ENCODE measurements around the gene CCSAP.

Gene CCSAP, protein sequence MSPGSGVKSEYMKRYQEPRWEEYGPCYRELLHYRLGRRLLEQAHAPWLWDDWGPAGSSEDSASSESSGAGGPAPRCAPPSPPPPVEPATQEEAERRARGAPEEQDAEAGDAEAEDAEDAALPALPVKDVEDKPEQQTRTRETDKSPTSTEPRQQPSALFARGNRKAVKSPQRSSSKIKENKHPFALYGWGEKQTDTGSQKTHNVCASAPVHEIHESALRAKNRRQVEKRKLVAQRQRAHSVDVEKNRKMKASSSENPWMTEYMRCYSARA

DNA sequence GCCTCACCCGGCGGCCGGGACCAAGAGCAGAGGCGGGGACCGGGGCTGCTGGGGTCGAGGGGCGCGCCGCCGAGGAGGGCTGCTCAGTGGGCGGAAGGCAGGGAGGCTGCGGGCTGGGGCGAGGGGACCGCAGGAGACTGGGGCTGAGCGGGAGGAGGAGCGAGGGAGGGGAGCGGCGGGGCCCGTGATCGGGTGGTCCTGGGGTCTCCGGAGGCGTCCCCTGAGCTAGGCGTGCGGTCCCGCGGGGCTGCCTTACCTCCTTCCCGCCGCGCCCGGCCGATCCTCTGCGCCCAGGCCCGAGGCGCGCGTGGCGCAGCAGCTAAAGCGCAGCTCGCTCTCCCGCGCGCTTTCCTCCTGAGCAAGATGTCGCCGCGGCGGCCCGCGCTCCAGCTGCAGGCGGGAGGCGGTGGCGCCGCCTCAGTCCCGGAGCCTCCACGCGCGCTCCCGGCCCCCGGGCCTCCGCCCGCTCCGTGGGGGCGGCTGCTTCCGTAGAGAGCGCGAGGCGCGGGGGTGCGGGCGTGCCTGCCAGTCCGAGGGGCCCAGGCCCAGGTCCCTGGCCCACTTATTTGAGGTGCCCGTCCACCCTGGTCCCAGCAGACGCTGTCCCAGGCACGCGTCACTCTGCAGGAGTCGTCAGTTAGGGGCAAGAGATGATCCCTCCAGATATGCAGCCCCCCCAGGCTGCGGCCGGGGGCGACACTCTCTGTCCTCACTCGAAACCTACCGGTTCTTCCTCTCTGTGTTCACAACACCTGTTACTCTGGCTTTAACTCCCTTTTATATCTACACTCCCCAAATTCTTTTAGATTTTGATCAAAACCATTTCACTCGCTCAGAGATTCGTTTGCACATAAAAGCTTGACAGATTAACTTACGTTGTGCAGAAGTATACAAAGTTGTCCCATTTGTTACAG lies at the start of gene CCSAP:
Gene CCSAP, minus strand, starts transcription at position 392 of the 914 bp plus-strand sequence. CDS start 582 bp downstream, outside the sequence.
- TF ChIP-seq, protein P1, sequence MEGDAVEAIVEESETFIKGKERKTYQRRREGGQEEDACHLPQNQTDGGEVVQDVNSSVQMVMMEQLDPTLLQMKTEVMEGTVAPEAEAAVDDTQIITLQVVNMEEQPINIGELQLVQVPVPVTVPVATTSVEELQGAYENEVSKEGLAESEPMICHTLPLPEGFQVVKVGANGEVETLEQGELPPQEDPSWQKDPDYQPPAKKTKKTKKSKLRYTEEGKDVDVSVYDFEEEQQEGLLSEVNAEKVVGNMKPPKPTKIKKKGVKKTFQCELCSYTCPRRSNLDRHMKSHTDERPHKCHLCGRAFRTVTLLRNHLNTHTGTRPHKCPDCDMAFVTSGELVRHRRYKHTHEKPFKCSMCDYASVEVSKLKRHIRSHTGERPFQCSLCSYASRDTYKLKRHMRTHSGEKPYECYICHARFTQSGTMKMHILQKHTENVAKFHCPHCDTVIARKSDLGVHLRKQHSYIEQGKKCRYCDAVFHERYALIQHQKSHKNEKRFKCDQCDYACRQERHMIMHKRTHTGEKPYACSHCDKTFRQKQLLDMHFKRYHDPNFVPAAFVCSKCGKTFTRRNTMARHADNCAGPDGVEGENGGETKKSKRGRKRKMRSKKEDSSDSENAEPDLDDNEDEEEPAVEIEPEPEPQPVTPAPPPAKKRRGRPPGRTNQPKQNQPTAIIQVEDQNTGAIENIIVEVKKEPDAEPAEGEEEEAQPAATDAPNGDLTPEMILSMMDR (IDR thresholded peaks at IDR 0.05; ENCODE audit: borderline replicate concordance, control extremely low read depth, extremely low read depth, insufficient read depth, missing control alignments) = no peak
- peak; percentile 73 for DNase-seq (ENCODE audit: low spot score)
- in situ Hi-C loops (cut with MboI; ENCODE audit: low sequenced_read_pairs, unreplicated experiment) = no loop called here

DNA sequence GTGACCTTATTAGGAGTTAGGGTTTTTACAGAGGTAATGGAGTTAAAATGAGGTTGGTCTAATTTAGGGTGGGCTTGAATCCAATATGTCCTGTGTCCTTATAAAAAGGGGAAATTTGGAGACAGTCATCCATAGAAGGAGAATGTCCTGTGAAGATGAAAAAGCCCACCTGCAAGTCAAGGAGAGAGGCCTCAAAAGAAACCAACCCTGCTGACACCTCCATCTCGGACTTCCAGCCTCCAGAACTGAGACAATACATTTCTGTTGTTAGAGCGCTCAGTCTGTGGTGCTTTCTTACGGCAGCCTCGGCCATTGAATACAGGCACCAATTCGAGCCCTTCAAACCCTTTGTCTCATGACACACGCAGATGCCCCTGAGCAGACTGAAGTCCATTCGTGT lies 47.3 kb upstream of the CCSAP start:
- TF ChIP-seq, protein P1 (IDR thresholded peaks at IDR 0.05; ENCODE audit: borderline replicate concordance, control extremely low read depth, extremely low read depth, insufficient read depth, missing control alignments) = no peak
- in situ Hi-C loops (cut with MboI; ENCODE audit: low sequenced_read_pairs, unreplicated experiment) = no loop called here
- no peak for DNase-seq (ENCODE audit: low spot score)

DNA sequence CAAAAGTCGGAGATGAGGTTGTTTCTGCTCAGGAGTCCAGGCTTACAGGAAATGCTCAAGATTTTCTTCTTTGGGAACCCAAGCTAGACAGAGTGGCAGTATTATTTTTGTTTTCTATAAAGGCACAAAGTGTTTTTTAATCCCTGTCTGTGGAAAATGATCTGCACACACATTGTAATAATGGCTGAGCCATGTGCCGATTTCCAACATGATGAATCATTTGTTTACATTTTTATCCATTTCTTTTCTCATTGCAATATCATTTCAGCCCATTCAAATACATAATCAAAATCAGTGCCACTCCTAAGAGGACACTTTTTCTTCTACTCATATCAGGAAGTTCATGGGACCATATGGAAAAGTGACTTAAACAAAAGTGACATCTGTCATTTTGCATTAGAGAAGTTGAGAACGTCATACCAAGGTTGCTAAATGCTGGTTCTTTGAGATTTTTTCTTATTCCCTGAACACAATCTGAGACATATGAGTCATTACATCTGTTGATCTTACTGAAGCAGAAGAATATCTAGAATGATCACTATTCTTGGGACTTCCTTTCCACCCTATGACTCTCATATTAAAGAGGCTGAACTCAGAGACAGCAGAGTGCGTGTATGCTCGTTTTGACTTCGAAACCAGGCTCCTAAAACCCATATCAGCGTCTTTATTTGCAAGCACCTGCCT lies 46.2 kb upstream of the CCSAP start:
- no peak for DNase-seq (ENCODE audit: low spot score)
- TF ChIP-seq, protein P1 (IDR thresholded peaks at IDR 0.05; ENCODE audit: borderline replicate concordance, control extremely low read depth, extremely low read depth, insufficient read depth, missing control alignments) = no peak

DNA sequence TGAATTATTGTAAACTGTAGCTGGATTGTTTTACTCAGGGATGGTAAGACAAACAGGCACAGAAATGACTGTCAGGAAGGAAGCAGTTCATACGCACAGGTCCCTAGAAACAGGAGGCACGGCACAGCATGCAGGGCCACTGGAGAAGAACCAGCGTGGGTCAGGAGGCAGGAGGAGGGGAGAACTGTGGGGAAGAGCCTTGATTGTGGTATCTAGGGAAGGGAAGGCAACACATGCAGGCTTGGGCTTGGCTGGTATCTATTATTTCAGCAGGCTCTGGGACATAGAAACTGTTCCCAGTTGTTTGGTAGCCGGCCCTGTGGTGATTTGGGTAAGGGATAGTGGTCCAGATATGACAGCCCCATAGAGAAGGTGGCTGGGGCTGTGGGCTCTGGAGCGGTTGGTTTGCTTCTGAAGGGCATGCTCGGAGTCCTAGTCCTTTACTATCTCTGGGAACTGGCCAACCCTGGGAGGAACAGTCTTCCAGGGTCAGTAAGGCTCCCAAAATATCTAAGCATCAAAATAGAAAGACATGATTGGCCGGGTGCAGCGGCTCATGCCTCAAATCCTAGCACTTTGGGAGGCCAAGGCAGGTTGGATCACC lies 43.1 kb upstream of the CCSAP start:
- no peak for DNase-seq (ENCODE audit: low spot score)
- TF ChIP-seq, protein P1 (IDR thresholded peaks at IDR 0.05; ENCODE audit: borderline replicate concordance, control extremely low read depth, extremely low read depth, insufficient read depth, missing control alignments) = no peak
- in situ Hi-C loops (cut with MboI; ENCODE audit: low sequenced_read_pairs, unreplicated experiment) = no loop called here

More for the DNA sequence above, 46.2 kb upstream of the CCSAP start:
- in situ Hi-C loops (cut with MboI; ENCODE audit: low sequenced_read_pairs, unreplicated experiment) = no loop called here

DNA sequence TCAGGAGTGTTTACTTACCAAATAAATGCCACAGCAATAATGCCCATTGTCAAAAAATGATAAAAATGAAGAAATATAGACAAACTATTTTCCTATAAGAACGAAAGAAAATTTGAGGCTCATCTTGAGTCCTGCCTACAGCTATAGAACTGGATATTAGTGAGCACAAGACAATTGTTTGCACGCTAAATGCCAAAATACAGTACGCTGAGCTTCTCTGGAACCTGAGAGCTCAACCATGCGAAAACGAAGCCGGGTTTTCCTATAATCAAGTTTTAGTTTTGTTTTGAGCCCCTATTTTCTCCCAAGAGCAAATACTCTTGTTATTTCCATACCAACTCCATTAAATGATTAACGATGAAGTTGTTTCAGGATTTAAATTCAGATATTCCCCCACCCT lies 42.0 kb upstream of the CCSAP start:
- TF ChIP-seq, protein P1 (IDR thresholded peaks at IDR 0.05; ENCODE audit: borderline replicate concordance, control extremely low read depth, extremely low read depth, insufficient read depth, missing control alignments) = no peak
- DNase-seq (ENCODE audit: low spot score) = no peak
- in situ Hi-C loops (cut with MboI; ENCODE audit: low sequenced_read_pairs, unreplicated experiment) = no loop called here

DNA sequence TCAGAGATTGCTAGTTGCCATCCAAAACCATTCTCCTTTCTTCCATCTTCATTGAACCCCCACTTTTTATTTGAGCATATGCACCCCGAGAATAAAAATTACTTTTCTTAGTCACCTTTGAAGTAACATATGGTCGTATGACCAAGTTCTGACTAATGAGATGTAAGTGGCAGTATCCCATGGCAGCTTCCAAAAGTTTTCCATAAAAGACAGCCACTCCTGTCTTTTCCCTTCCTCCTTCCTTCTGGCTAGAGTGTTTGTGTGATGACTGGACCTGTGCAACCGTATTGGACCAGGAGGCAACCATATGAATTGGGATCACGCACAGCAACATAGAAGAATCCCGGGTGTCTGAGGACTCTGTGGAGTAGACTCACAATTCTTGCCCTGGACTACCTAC lies 41.1 kb upstream of the CCSAP start:
- TF ChIP-seq, protein P1 (IDR thresholded peaks at IDR 0.05; ENCODE audit: borderline replicate concordance, control extremely low read depth, extremely low read depth, insufficient read depth, missing control alignments) = no peak
- in situ Hi-C loops (cut with MboI; ENCODE audit: low sequenced_read_pairs, unreplicated experiment) = no loop called here
- no peak for DNase-seq (ENCODE audit: low spot score)
